Spleen (tissue), 11 donors: ENCODE results near the gene RNF152. TPM values are rescaled to one million over a fixed set of nuclear protein-coding genes. Genes with fewer than 3 reads are reported as not detected.

Experiments
- DNase-seq: peaks from one replicate; pipeline ENCODE4 v3.0.0-alpha.2; 2020
- H3K27ac ChIP-seq, 8 donors: fragments of 200-600 bp; sonication (generic) in 7 of 8; 1 replicate in 4 of 8; 2 replicates in 4 of 8; pipeline versions ENCODE4 v1.5.0 to v1.8.0; 2016 to 2021; ENCODE audit warnings: inconsistent platforms in 4 of 8, mild to moderate bottlenecking in 4 of 8, moderate library complexity in 1 of 8
- H3K27me3 ChIP-seq, 7 donors: fragments of 200-600 bp; sonication (generic) in 6 of 7; replicated peaks in 1 of 7; 1 replicate in 4 of 7; 2 replicates in 3 of 7; pipeline versions ENCODE4 v1.5.0 to v1.8.0; 2016 to 2021; ENCODE audit warnings: inconsistent platforms in 3 of 7, mild to moderate bottlenecking in 1 of 7
- H3K36me3 ChIP-seq, 6 donors: fragments of 200-600 bp; sonication (generic) in 5 of 6; 1 replicate in 4 of 6; 2 replicates in 2 of 6; pipeline versions ENCODE4 v1.5.0 to v1.8.0; 2016 to 2021; ENCODE audit warnings: inconsistent platforms in 2 of 6
- H3K4me1 ChIP-seq, 6 donors: fragments of 200-600 bp; sonication (generic) in 5 of 6; 1 replicate in 3 of 6; 2 replicates in 3 of 6; pipeline versions ENCODE4 v1.5.0 to v1.8.0; 2016 to 2021; ENCODE audit warnings: inconsistent platforms in 3 of 6
- H3K4me3 ChIP-seq, 8 donors: fragments of 200-600 bp; sonication (generic) in 7 of 8; 1 replicate in 4 of 8; 2 replicates in 4 of 8; pipeline versions ENCODE4 v1.5.0 to v1.8.0; 2016 to 2021; ENCODE audit warnings: inconsistent platforms in 4 of 8, mild to moderate bottlenecking in 4 of 8, moderate library complexity in 2 of 8
- H3K9me3 ChIP-seq, 8 donors: fragments of 200-600 bp; sonication (generic) in 7 of 8; 1 replicate in 4 of 8; 2 replicates in 4 of 8; pipeline versions ENCODE4 v1.5.0 to v1.8.0; 2016 to 2021; ENCODE audit warnings: inconsistent platforms in 4 of 8
- CTCF ChIP-seq, 11 experiments: fragments of 200-600 bp in 7 of 11; fragments of 450-650 bp in 4 of 11; sonication (generic) in 4 of 11; IDR thresholded peaks in 8 of 11; conservative IDR thresholded peaks in 3 of 11; 1 replicate in 7 of 11; 2 replicates in 4 of 11; pipeline versions ENCODE4 v1.4.0 to v1.8.0; 2016 to 2021; ENCODE audit warnings: antibody characterized with exemption in 11 of 11, inconsistent platforms in 4 of 11, mild to moderate bottlenecking in 1 of 11
- POLR2A ChIP-seq, 3 donors: fragments of 450-650 bp; IDR thresholded peaks; one replicate each; pipeline ENCODE4 v1.5.1; 2017; ENCODE audit warnings: antibody characterized with exemption in 3 of 3, mild to moderate bottlenecking in 1 of 3
- POLR2AphosphoS5 ChIP-seq, 3 donors: sonication (generic); formaldehyde crosslinking; IDR thresholded peaks; one replicate each; pipeline ENCODE4 v1.5.1; 2017; ENCODE audit warnings: antibody characterized with exemption in 3 of 3
- WGBS, 5 donors: extraction: QIAGEN DNeasy Blood & Tissue Kit in 3 of 5; methylation state at CpG; one replicate each; pipeline versions ENCODE4 v1.1.5 to v1.1.7; 2013 to 2018; 5-methylcytosine and 5-hydroxymethylcytosine counted together
- intact Hi-C: fragments of 100-400 bp; cut with DNase I; formaldehyde crosslinking; loops from one replicate; pipeline ENCODE4 v1.15.0; 2023; ENCODE audit warnings: low total_unique reads
- polyA plus RNA-seq, 3 donors: library from polyadenylated mRNA; stranded (reverse); fragments of 200-250 nt; gene quantifications; one replicate each; pipeline ENCODE4 v1.2.1, GENCODE V29; 2013
- total RNA-seq, 7 donors: library from RNA; depleted of rRNA in 3 of 7; stranded (reverse); fragments of >200 nt in 3 of 7; fragmentation: NEBNext Ultra II Directional in 4 of 7; extraction: Animal tissue kit (Norgen Biotek cat#: 25700) in 4 of 7; gene quantifications; one replicate each; pipeline versions ENCODE4 v1.1.0 to v1.2.1, GENCODE V29; 2016 to 2021
- donor health status: healthy with polysubstance abuse.
- donor health status: DM: no; HTN: no; CAD: no; lungs with moderate emphysema.
- donor health status: DM: no; HTN: no; CAD: no.
- donor health status: Bipolar disorder and iron deficiency.
- donor health status: healthy.
- donor health status: DM: no; HTN: no; CAD: no.
- donor health status: DM: yes; HTN: yes; CAD: no.

RNF152 gene
- total and polyA plus RNA-seq, 10 donors, result 0.15 to 7.1 (median 2.2) TPM

- no peaks in the 10 kb centered on the region for H3K4me1 ChIP-seq
- TF ChIP-seq POLR2AphosphoS5 (IDR thresholded peaks at IDR 0.05), result no peak
- TF ChIP-seq POLR2A (IDR thresholded peaks at IDR 0.05), result no peak
- no peak for TF ChIP-seq CTCF (IDR thresholded peaks at IDR 0.05 in 8 of 11, conservative IDR thresholded peaks at IDR 0.05 in 3 of 11)
- H3K36me3 ChIP-seq, result no peaks in the 10 kb centered on the region
- no peak for DNase-seq
- H3K4me3 ChIP-seq, result no peak overlapping the region
- no peaks in the 10 kb centered on the region for H3K9me3 ChIP-seq
- H3K27ac ChIP-seq, result no peak overlapping the region
- WGBS, 5 donors, result 79 to 93% (median 84%) methylated on average over 3 of the region's 3 CpGs
- H3K27me3 ChIP-seq, result peaks cover 0 to 8% (median 0%) of the 10 kb centered on the region in 7 donors
- intact Hi-C loops, result no loop called here
These were observed 39.0 kb downstream of the RNF152 start for GRCh38 chr18:61853855-61854254.

- 61 to 81% (median 69%) methylated on average over 1 of the region's 1 CpG for WGBS, 5 donors
- no peak overlapping the region for H3K4me3 ChIP-seq
- no peaks in the 10 kb centered on the region for H3K4me1 ChIP-seq
These were observed 40.3 kb downstream of the RNF152 start for GRCh38 chr18:61852496-61852895.

GRCh38 chr18:61851940-61852451, 40.8 kb downstream of the RNF152 start:
- no peaks in the 10 kb centered on the region for H3K4me1 ChIP-seq
- no peaks in the 10 kb centered on the region for H3K9me3 ChIP-seq
- no peak overlapping the region for H3K4me3 ChIP-seq
- H3K36me3 ChIP-seq, result no peaks in the 10 kb centered on the region
- no peak for DNase-seq
- TF ChIP-seq CTCF (IDR thresholded peaks at IDR 0.05 in 8 of 11, conservative IDR thresholded peaks at IDR 0.05 in 3 of 11) (no peak), POLR2A (IDR thresholded peaks at IDR 0.05) (no peak), POLR2AphosphoS5 (IDR thresholded peaks at IDR 0.05) (no peak)
- intact Hi-C loops, result no loop called here
- no peak overlapping the region for H3K27ac ChIP-seq
- WGBS, 5 donors, result 56 to 85% (median 76%) methylated on average over 3 of the region's 3 CpGs
- peaks cover 0 to 8% (median 0%) of the 10 kb centered on the region in 7 donors for H3K27me3 ChIP-seq

More at GRCh38 chr18:61852496-61852895, 40.3 kb downstream of the RNF152 start:
- no peak for DNase-seq
- TF ChIP-seq CTCF (IDR thresholded peaks at IDR 0.05 in 8 of 11, conservative IDR thresholded peaks at IDR 0.05 in 3 of 11), result no peak
- no peak for TF ChIP-seq POLR2AphosphoS5 (IDR thresholded peaks at IDR 0.05)
- no peak for TF ChIP-seq POLR2A (IDR thresholded peaks at IDR 0.05)
- Histone ChIP-seq H3K27ac (no peak overlapping the region), H3K27me3 (peaks cover 0 to 8% (median 0%) of the 10 kb centered on the region in 7 donors), H3K9me3 (no peaks in the 10 kb centered on the region), H3K36me3 (no peaks in the 10 kb centered on the region)
- intact Hi-C loops, result no loop called here

GRCh38 chr18:61851279-61851678, 41.5 kb downstream of the RNF152 start:
- Histone ChIP-seq H3K4me1 (no peaks in the 10 kb centered on the region), H3K36me3 (no peaks in the 10 kb centered on the region), H3K4me3 (no peak overlapping the region), H3K9me3 (peaks cover 0 to under 1% (median 0%) of the 10 kb centered on the region in 8 donors), H3K27ac (no peak overlapping the region), H3K27me3 (peaks cover 0 to 8% (median 0%) of the 10 kb centered on the region in 7 donors)
- TF ChIP-seq POLR2A (IDR thresholded peaks at IDR 0.05) (no peak), POLR2AphosphoS5 (IDR thresholded peaks at IDR 0.05) (no peak), CTCF (IDR thresholded peaks at IDR 0.05 in 8 of 11, conservative IDR thresholded peaks at IDR 0.05 in 3 of 11) (no peak)
- intact Hi-C loops, result no loop called here
- no peak for DNase-seq
- WGBS, 5 donors, result 75 to 94% (median 90%) methylated on average over 3 of the region's 3 CpGs
